Glutamatergic neuron (in vitro differentiated cells): ENCODE measurements around the gene NFIX. TPM values are rescaled to one million over a fixed set of nuclear protein-coding genes. Genes with fewer than 3 reads are reported as not detected.

Experiments
- DNase-seq: peaks from one replicate; pipeline ENCODE4 v3.0.0; 2022
- H3K27ac Mint-ChIP-seq: one replicate; pipeline ENCODE4 v1.8.0; 2020; ENCODE audit warnings: mild to moderate bottlenecking, mixed read lengths, inconsistent platforms; ENCODE audit not compliant: unreplicated experiment
- H3K27me3 Mint-ChIP-seq: one replicate; pipeline ENCODE4 v1.8.0; 2020; ENCODE audit warnings: mild to moderate bottlenecking, moderate library complexity, mixed read lengths, inconsistent platforms; ENCODE audit not compliant: unreplicated experiment
- H3K36me3 Mint-ChIP-seq: one replicate; pipeline ENCODE4 v1.8.0; 2020; ENCODE audit warnings: mild to moderate bottlenecking, mixed read lengths, inconsistent platforms; ENCODE audit not compliant: unreplicated experiment
- H3K4me1 Mint-ChIP-seq: one replicate; pipeline ENCODE4 v1.8.0; 2020; ENCODE audit warnings: mild to moderate bottlenecking, low read depth, mixed read lengths, inconsistent platforms; ENCODE audit not compliant: unreplicated experiment
- H3K4me3 Mint-ChIP-seq: one replicate; pipeline ENCODE4 v1.8.0; 2020; ENCODE audit warnings: mild to moderate bottlenecking, mixed read lengths, inconsistent platforms; ENCODE audit not compliant: unreplicated experiment
- H3K9me3 Mint-ChIP-seq: one replicate; pipeline ENCODE4 v1.8.0; 2020; ENCODE audit warnings: mild to moderate bottlenecking, moderate library complexity, mixed read lengths, inconsistent platforms; ENCODE audit not compliant: unreplicated experiment
- CTCF ChIP-seq: fragments of 200-600 bp; sonication (generic); IDR thresholded peaks from one replicate; pipeline ENCODE4 v1.5.0; 2021; ENCODE audit not compliant: partially characterized antibody, unreplicated experiment
- total RNA-seq: library from RNA; stranded (reverse); fragmentation: NEBNext Ultra II Directional; extraction: Animal tissue kit (Norgen Biotek cat#: 25700); gene quantifications from one replicate; pipeline ENCODE4 v1.2.1, GENCODE V29; 2021; ENCODE audit not compliant: unreplicated experiment

NFIX gene
- total RNA-seq, 1 donor from 2014 or later, result 2.4 TPM

- no peak for TF ChIP-seq CTCF
- Mint-ChIP-seq H3K4me3 (no peak overlapping the region), H3K4me1 (peaks cover 4% of the 10 kb centered on the region), H3K9me3 (peaks cover 4% of the 10 kb centered on the region), H3K27me3 (no peaks in the 10 kb centered on the region), H3K27ac (no peak overlapping the region), H3K36me3 (no peaks in the 10 kb centered on the region)
- DNase-seq, result no peak
These were observed 140.1 kb downstream of the NFIX start for GRCh38 chr19:13135068-13136062.

GRCh38 chr19:13137290-13137794, 142.1 kb downstream of the NFIX start:
- no peaks in the 10 kb centered on the region for H3K27me3 Mint-ChIP-seq
- DNase-seq, result no peak
- peaks cover 4% of the 10 kb centered on the region for H3K9me3 Mint-ChIP-seq
- TF ChIP-seq CTCF, result no peak
- no peaks in the 10 kb centered on the region for H3K36me3 Mint-ChIP-seq
- peaks cover 4% of the 10 kb centered on the region for H3K4me1 Mint-ChIP-seq
- H3K4me3 Mint-ChIP-seq, result no peak overlapping the region
- H3K27ac Mint-ChIP-seq, result no peak overlapping the region

- TF ChIP-seq CTCF, result no peak
- H3K27me3 Mint-ChIP-seq, result no peaks in the 10 kb centered on the region
- no peaks in the 10 kb centered on the region for H3K36me3 Mint-ChIP-seq
- peaks cover 4% of the 10 kb centered on the region for H3K9me3 Mint-ChIP-seq
- H3K27ac Mint-ChIP-seq, result no peak overlapping the region
- H3K4me1 Mint-ChIP-seq, result peaks cover 4% of the 10 kb centered on the region
- no peak overlapping the region for H3K4me3 Mint-ChIP-seq
- no peak for DNase-seq
These were observed 143.1 kb downstream of the NFIX start for GRCh38 chr19:13138171-13138915.

GRCh38 chr19:13138916-13139198, 143.6 kb downstream of the NFIX start:
- Mint-ChIP-seq H3K4me3 (no peak overlapping the region), H3K27ac (no peak overlapping the region), H3K9me3 (peaks cover 4% of the 10 kb centered on the region), H3K36me3 (no peaks in the 10 kb centered on the region), H3K4me1 (peaks cover 4% of the 10 kb centered on the region), H3K27me3 (no peaks in the 10 kb centered on the region)
- DNase-seq, result no peak
- TF ChIP-seq CTCF, result no peak
